Nephron progenitor cell (in vitro differentiated cells): ENCODE data around the gene ORC5.
A peak's percentile ranks its signal among the peaks of the same experiment; 100 is the strongest.

Experiments
- DNase-seq: peaks from one replicate; pipeline ENCODE4 v3.0.0; 2021
- H3K27ac Mint-ChIP-seq: 2 replicates; pipeline ENCODE4 v1.8.0; 2021; ENCODE audit warnings: mild to moderate bottlenecking, moderate library complexity, mixed read lengths
- H3K27me3 Mint-ChIP-seq: 2 replicates; pipeline ENCODE4 v1.8.0; 2021; ENCODE audit warnings: mild to moderate bottlenecking, low read depth, mixed read lengths; ENCODE audit not compliant: poor library complexity
- H3K36me3 Mint-ChIP-seq: 2 replicates; pipeline ENCODE4 v1.8.0; 2021; ENCODE audit warnings: low read depth, mixed read lengths
- H3K4me1 Mint-ChIP-seq: 2 replicates; pipeline ENCODE4 v1.8.0; 2021; ENCODE audit warnings: mixed read lengths
- H3K4me3 Mint-ChIP-seq: 2 replicates; pipeline ENCODE4 v1.8.0; 2021; ENCODE audit warnings: mild to moderate bottlenecking, moderate library complexity, mixed read lengths
- H3K9me3 Mint-ChIP-seq: 2 replicates; pipeline ENCODE4 v1.8.0; 2021; ENCODE audit warnings: mild to moderate bottlenecking, moderate library complexity, mixed read lengths
- CTCF ChIP-seq: fragments of 200-600 bp; sonication (generic); IDR thresholded peaks from 2 replicates; pipeline ENCODE4 v1.5.0; 2021; ENCODE audit warnings: antibody characterized with exemption

ORC5 gene

GRCh38 chr7:104135760-104136558 is 71.9 kb downstream of the ORC5 start:
- no peaks in the 10 kb centered on the region for H3K9me3 Mint-ChIP-seq

GRCh38 chr7:104133238-104133637 is 74.6 kb downstream of the ORC5 start:
- Mint-ChIP-seq H3K4me1 (no peaks in the 10 kb centered on the region), H3K27me3 (no peaks in the 10 kb centered on the region), H3K27ac (no peak overlapping the region), H3K9me3 (no peaks in the 10 kb centered on the region), H3K4me3 (no peak overlapping the region), H3K36me3 (peaks cover 41% of the 10 kb centered on the region)
- TF ChIP-seq CTCF, result no peak
- DNase-seq, result no peak

More at GRCh38 chr7:104135760-104136558, 71.9 kb downstream of the ORC5 start:
- H3K36me3 Mint-ChIP-seq, result peaks cover 19% of the 10 kb centered on the region
- peak overlapping the region; percentile 12 for H3K27ac Mint-ChIP-seq
- DNase-seq, result no peak
- no peak overlapping the region for H3K4me3 Mint-ChIP-seq
- no peaks in the 10 kb centered on the region for H3K27me3 Mint-ChIP-seq
- no peaks in the 10 kb centered on the region for H3K4me1 Mint-ChIP-seq
- TF ChIP-seq CTCF, result no peak

- no peak for DNase-seq
- H3K4me1 Mint-ChIP-seq, result peaks cover 14% of the 10 kb centered on the region
Observed at GRCh38 chr7:104130726-104131125, 77.1 kb downstream of the ORC5 start.

GRCh38 chr7:104127204-104127603 is 80.6 kb downstream of the ORC5 start:
- H3K4me1 Mint-ChIP-seq, result peaks cover 14% of the 10 kb centered on the region
- no peak for DNase-seq
- no peak overlapping the region for H3K27ac Mint-ChIP-seq
- no peak overlapping the region for H3K4me3 Mint-ChIP-seq
- H3K9me3 Mint-ChIP-seq, result no peaks in the 10 kb centered on the region
- no peak for TF ChIP-seq CTCF
- peaks cover 53% of the 10 kb centered on the region for H3K36me3 Mint-ChIP-seq
- no peaks in the 10 kb centered on the region for H3K27me3 Mint-ChIP-seq

More at GRCh38 chr7:104130726-104131125, 77.1 kb downstream of the ORC5 start:
- Mint-ChIP-seq H3K27me3 (no peaks in the 10 kb centered on the region), H3K27ac (no peak overlapping the region), H3K4me3 (no peak overlapping the region), H3K9me3 (no peaks in the 10 kb centered on the region), H3K36me3 (peaks cover 46% of the 10 kb centered on the region)
- TF ChIP-seq CTCF, result no peak

GRCh38 chr7:104126411-104126841 is 81.4 kb downstream of the ORC5 start:
- peak overlapping the region; percentile 43 for H3K27ac Mint-ChIP-seq
- peaks cover 14% of the 10 kb centered on the region for H3K4me1 Mint-ChIP-seq
- H3K27me3 Mint-ChIP-seq, result no peaks in the 10 kb centered on the region
- peaks cover 48% of the 10 kb centered on the region for H3K36me3 Mint-ChIP-seq
- no peak for DNase-seq
- H3K4me3 Mint-ChIP-seq, result no peak overlapping the region
- no peak for TF ChIP-seq CTCF
- H3K9me3 Mint-ChIP-seq, result no peaks in the 10 kb centered on the region
